HG03045 (cell line): Measurements from ENCODE around the gene ERICH2.

ENCODE experiments used
- ATAC-seq: cut with Tn5 transposase; IDR thresholded peaks from one replicate; pipeline ENCODE4 v1.9.1; 2021; ENCODE audit warnings: mild to moderate bottlenecking, moderate library complexity; ENCODE audit not compliant: unreplicated experiment

ERICH2 gene

DNA sequence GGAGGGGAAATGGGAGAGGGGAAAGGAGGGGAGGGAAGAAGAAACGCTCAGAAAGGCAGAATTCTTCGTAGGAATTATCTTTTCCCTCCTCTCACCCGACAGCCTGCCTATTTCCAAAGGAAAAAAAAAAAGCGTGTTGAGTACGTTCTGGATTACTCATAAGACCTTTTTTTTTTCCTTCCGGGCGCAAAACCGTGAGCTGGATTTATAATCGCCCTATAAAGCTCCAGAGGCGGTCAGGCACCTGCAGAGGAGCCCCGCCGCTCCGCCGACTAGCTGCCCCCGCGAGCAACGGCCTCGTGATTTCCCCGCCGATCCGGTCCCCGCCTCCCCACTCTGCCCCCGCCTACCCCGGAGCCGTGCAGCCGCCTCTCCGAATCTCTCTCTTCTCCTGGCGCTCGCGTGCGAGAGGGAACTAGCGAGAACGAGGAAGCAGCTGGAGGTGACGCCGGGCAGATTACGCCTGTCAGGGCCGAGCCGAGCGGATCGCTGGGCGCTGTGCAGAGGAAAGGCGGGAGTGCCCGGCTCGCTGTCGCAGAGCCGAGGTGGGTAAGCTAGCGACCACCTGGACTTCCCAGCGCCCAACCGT, 46.4 kb downstream of the ERICH2 start, which contains the start of gene GAD1:
GAD1 (plus strand) TSS at position 384 of the 589 bp plus-strand sequence. CDS start 1,705 bp downstream, outside the sequence.
- ATAC-seq: no peak

DNA sequence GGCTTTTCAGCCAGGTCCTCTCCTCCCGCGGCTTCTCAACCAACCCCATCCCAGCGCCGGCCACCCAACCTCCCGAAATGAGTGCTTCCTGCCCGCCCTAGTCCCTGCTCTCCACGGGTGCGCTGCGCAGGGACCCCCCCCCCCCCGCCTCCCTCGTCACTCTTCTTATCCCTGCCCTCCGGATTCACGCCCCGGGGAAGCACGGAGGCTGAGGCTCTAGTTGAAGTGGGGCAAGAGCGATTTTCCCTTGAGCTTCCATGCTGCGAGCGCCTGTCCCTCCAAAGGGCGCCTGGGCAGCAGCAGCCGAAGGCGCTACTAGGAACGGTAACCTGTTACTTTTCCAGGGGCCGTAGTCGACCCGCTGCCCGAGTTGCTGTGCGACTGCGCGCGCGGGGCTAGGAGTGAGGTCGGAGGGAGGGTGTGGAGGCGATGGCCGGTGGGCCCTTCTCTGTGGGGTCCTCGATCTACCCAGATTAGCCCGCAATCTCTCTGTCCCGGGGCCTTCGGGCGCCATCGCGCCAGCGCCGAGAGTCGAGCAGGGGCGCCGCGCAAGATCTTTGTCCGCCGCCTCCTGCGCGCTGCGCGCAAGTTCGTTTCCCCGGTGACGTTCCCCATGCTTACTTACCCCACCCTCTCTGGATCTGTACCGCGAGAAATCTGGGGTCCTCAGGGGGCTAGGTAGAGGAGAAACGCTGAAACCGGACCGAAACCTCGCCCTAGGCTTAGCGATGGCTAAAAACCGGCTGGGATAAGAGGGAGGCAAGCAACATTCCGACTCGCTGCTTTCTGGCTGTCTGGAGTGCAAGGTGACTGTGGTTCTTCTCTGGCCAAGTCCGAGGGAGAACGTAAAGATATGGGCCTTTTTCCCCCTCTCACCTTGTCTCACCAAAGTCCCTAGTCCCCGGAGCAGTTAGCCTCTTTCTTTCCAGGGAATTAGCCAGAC, 47.2 kb downstream of the ERICH2 start:
- no peak for ATAC-seq

DNA sequence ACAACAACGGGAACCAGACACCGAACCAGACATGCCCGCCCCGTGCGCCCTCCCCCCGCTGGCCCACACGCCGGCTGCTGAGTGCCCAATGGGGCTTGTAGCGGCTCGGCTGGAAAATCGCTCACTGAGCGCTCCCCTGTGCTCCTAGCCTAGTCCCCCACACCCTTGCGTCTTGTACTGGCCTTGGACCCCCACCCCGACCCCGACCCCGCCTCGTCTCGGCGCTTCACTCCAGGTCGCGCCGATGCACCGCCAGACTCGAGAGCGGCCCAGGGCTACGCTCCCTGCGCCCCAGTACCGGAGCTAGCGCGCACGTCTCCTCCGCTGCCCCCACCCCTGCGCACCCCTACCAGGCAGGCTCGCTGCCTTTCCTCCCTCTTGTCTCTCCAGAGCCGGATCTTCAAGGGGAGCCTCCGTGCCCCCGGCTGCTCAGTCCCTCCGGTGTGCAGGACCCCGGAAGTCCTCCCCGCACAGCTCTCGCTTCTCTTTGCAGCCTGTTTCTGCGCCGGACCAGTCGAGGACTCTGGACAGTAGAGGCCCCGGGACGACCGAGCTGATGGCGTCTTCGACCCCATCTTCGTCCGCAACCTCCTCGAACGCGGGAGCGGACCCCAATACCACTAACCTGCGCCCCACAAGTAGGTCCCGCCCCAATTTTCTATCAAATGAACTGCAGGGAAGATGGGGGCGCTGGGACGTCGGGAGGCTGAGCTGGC, 48.0 kb downstream of the ERICH2 start:
- no peak for ATAC-seq

DNA sequence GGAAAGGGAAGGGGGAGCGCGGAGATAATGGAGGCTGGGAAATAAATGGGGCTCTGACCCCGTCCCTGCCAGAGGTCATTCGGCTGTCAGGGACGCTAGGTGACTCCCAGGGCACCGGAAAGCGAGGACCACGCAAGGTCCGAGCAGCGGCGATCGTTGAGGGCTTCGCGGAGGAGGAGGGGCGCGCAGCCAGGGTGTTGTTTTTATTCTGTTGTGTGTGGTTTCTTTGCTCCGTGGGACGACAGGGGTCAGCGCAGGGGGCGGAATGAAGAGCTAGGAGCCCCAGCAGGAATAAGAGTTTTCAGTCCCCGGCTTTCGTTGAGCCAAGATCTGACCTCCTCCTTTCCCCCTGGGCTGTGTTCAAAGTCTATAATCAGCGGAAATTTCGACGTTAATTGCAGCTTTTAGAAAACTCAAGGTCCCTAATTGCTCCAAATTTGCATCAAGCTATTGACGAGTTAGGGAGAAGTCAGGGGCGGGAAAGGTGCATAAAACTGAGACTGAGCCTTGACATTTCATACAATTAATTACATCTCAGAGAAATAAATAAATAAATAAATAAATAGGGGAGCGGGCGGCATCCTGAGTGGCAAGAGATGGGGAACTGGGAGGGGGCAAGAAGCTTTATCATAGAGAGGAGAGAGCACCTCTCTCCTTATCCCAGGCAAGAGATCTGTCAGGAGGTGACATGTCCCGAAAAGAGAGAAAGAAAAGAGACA, 48.7 kb downstream of the ERICH2 start:
- ATAC-seq: no peak

DNA sequence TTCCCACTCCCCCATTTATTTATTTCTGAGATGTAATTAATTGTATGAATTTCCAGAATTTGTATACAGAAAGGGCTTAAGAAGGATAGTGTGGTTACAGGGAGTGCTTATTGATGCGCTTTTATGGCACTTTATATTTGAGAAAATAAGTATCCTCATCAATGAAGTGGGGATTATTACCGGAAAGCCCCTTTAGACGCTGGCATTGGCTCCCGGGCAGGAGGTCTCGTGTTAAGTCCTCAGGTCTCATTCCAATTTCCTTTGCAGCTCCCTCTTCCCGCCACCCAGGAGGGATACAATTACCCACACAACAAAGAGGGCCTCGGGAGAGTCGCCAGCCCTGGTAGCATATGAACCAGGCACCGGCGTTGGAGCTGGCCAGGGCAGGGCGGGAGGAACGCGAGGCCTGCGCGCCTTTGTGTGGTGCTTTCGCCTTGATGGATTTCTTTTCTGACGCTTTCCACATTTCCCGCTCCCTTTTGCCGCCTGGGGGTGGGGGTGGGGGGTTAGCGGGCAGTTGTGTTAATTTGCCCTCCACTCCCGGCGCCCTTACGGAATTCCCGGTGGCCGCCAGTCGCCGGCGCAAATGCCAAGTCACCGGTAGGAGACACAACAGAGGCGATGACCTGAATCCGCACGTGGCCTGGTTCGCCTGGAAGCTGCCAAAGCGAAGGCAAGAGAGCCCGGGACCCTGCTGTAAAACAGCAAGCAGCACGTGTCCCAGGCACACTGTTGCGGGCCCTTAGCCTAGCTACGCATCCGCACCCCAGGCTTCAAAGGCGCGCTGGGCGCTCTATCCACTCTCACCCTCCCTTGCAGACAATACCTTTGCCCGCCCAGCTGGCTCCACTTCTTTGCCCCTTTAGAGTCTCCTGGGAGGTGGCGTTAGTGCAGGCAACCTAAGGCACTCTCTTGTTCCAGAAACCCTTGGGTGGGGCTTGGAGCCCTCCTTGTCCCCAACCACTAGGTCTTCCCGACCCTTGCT, 49.8 kb downstream of the ERICH2 start:
- ATAC-seq: no peak

DNA sequence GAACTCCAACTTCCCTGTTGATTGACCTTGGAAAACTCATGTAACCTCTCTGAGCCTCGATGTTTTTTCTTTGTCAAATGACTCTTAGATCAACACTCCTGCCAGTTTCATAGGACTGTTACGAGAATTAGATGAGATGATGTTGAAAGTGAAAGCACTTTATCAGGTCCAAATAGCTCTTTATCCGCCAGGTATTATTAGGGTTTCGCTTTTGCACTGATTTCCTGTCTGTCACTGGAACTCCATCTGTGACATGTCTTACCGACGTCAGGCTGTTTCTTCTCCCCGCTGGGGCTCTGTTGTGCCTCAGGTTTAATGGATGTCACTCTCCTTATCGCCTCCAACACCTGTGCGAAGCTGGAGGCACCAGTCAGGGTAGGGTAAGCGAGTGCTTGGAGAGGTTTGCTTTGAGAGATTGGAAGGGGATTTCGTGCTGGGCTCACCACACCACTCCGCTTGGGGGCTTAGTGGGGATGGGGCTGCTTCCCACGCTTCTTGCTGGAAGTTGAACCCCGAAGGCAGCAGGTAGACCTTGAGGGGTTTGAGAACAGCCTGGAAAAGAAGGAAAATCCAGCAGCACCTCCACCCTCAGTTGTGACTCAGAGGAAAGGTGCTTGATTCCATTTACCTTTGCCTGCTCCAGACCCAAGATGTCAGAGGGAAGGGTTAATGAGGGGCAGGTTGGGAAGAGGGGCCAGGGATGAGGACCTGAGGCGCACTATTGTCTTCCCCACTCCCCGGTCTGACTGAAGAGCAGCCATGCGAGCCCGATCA, 50.8 kb downstream of the ERICH2 start:
- ATAC-seq: no peak

DNA sequence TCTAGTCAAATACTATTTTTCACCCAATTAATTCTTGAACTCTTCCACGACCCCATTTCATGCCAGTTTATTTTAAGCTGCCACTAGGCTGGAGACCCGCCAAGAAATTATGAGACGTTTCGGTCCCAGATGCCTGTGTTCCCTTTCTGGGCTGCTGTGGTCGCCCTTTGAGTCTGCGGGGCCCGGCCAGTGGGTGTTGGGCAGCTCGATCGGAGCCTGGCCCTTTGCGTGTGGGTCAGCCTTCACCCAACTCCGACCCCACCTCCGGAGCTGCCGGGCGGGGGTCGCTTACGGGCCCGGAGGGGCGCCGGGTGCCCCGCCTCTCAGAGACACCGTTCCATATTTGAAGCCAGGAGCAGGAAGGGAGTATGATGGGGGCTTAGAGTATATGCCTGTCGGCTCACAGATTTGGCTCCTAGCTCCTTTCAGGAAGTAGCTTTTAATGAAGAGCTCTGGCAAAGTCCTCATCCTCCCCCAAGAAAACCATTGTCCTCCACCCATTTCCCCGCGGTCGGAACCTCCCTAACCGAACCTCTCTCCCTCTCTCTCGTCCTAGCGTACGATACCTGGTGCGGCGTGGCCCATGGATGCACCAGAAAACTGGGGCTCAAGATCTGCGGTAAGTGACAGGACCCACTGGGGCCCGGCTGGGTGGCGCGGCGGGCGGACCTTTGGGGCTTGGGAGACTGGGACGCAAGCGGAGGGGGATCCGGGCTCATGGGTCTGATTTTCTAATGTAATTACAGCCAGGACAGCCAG, 51.5 kb downstream of the ERICH2 start:
- no peak for ATAC-seq

DNA sequence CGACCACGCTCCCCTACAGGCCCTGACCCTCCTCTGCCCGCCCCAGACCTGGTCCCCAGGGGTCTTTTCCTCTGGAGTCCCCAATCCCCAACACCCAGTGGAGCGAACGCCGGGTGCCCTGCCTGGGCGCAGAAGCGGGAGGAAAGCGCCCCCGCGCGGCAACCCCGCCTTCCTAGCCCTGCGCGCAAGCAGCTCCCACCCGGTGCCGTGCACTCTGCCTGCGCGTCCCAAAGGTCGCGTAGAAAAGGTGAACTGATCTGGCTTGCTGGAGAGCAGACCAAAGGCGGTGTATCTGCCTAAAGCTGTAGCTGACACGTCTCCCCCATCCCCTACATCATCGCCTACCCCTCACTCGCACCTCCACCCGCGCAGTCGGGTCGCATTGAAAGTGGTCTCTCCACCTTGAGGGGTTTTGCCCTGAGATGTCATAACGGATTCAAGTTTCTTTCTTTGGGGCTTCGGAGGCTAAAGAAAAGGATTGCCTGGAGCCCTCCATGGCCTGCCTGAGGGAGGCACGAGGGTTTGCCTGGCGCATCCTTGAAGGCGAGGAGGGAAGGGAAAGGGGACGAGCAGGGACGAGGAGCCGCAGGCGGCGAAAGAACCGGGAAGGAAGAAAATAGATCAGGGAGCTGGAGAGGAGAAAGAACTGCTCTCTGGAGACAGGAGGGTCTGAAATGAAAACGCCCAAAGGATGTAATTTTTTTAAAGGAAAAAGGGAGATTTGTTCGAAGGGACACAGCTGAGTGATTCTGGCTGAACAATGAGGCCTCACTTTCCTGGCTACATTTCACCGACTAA, 52.3 kb downstream of the ERICH2 start:
- ATAC-seq: no peak

DNA sequence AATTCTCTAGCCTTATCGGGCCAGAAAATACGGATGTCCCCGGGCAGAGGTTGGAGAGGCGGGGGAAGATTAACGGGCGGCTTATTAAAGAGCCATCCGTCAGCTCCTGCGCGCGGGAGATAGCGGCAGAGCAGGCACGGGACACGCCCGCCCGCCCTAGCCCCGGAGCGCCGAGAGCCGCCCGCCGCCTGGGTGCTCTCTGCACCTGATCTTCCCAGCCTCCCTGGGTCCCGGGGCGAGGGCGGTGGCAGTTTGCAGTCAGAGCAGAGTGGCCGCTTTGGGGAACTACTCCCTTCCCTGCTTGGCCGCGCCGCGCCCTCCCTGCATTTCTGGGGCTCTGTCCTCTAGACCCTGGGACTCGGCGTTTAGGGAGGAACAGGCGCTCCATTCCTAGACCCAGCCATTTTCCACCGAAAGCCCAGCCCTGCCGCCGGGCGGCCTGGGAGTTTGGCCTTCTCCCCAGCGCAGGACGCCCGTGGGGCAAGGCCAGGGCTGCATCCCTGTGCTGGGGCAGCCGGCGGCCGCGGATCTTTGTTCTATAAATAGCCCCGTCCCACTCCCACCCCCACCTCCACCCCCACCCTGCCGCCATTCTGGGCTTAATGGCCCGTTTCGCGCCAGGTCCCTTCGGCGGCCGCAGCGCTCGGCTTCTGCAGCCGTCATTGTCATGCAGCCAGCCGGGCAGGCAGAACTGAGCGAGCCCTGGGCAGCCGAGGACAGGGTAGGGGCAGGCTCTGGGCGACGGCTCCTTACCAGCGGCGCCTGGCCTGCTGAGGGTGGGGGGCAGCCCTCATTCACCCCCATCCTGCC, 53.1 kb downstream of the ERICH2 start:
- ATAC-seq: no peak

DNA sequence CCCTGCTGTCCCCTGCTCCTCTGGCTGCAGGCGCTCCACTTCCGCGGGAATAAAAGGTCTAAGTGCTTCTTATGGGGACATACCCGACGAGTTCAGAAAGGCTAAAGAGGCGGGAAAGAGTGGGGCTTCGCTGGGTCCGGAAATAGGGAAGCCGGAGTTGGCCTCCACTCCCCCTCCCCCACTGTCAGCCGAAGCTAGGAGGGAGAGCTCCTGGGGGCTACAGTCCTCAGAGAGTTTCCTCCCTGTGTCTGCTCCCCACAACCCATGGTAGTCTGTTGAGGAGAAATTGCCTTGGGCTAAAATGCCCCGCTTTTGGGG, 53.7 kb downstream of the ERICH2 start:
- ATAC-seq: no peak

DNA sequence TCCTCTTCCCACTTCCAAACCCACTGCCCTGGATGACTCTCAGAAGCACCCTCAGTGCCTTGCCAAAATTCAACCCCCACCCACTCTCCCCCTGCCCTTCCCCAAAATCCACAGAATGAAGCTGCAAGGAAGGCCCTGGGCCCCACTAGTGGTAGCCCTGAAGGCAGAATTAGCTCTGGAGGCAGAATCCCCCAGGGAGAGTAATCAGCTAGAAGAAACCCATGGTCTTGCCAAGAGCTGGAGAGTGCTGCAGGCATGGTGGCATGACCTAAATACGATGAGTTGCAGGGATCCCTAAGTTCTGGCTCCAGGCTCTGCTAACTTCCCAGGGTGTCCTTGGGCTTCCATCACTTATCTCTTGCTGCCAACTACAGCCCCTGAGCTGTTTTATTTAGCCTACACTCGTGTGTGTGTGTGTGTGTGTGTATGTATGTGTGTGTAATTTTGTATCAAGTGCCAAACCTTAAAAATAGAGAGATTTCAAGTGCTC, 54.4 kb downstream of the ERICH2 start:
- ATAC-seq: no peak

DNA sequence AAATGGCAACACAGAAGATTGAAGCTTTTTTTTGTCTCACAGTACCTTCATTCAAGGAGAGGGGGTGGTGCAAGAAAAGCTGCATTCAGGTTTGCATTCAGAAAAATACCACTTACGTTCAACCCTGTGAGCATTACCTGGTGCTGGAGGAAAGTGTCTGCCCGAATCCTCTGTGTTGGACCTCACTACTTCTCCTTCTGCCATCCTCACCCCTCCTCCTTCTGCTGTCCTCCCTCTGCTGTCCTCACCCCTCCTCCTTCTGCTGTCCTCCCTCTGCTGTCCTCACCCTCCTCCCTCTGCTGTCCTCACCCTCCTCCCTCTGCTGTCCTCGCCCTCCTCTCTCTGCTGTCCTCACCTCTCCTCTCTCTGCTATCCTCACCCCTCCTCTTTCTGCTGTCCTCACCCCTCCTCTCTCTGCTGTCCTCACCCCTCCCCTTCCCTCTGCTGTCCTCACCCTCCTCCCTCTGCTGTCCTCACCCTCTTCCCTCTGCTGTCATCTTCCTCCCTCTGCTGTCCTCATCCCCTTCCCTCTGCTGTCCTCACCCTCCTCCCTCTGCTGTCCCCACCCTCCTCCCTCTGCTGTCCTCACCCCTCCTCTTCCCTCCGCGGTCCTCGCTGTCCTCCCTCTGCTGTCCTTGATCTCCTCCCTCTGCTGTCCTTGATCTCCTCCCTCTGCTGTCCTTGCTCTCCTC, 57.8 kb downstream of the ERICH2 start:
- ATAC-seq: no peak

DNA sequence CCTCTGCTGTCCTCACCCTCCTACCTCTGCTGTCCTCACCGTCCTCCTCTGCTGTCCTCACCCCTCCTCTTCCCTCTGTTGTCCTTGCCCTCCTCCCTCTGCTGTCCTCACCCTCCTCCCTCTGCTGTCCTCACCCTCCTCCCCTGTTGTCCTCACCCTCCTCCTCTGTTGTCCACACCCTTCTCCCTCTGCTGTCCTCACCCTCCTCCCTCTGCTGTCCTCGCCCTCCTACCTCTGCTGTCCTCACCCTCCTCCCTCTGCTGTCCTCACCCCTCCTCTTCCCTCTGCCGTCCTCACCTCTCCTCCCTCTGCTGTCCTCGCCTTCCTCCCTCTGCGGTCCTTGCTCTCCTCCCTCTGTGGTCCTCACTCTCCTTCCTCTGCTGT, 58.3 kb downstream of the ERICH2 start:
- ATAC-seq: no peak

DNA sequence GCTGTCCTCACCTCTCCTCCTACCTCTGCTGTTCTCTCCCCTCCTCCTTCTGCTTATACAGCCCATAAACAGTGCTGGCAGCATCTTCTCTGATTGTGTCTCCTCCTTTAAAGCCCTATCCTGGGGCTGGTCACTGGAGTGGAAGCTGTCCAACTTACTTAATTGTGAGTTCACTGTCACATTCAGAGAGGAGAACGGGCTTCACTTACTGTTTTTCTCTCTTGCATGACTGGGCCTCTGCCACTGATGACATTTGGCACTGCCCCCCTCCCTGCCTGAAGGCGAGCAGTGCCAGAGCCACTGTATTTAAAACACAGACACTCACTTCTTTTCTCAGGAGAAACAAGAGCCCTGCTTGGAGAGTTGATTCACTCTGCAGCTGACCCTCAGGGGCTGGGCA, 58.9 kb downstream of the ERICH2 start:
- ATAC-seq: no peak

DNA sequence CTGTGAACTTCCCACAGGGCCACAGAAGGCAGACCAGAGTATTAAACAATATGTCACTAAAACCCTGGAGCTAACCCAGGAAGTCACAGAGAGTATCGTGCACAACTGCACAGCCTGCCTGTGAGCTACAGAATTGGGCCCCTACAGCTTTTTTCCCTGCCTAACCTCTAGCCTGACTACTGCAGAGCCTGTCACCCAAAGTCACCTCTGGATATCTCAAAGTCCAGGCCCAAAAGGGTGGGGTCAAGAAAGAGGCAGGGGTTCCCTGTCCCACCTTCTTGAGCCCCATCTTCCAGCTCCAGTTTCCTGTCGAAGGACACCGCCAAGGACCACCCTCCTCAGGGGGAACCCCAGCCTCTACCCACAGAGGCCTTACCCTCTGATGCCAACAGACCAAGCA, 60.0 kb downstream of the ERICH2 start:
- no peak for ATAC-seq

DNA sequence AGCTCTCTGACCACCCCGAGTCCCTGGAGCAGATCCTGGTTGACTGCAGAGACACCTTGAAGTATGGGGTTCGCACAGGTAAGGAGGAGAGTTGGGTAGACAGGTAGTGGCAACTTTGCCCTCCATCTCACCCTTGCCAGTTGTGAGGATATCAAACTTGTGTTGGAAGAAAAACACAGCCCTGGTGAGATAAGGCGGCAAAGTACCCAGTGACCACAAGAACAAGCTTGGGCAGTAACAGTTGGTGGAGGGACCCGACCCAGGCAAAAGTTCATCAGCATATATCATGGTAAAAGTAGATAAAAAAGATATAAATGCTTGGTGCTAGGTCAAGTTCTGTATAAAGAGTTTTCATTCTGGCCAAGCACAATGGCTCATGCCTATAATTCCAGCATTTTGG, 60.9 kb downstream of the ERICH2 start:
- ATAC-seq: no peak
